Gastrocnemius medialis (tissue), 4 donors: ENCODE results near the gene RAB26. TPM values are rescaled to one million over a fixed set of nuclear protein-coding genes. Genes with fewer than 3 reads are reported as not detected.

Experiments
- ATAC-seq, 2 donors: fragments of 150-250 bp; one replicate each; pipeline ENCODE4 v1.9.1; 2016
- DNase-seq, 2 donors: peaks; one replicate each; pipeline ENCODE4 v3.0.0-alpha.2; 2019
- H3K27ac ChIP-seq, 4 donors: fragments of 200-600 bp; sonication (generic); 1 replicate in 1 of 4; 2 replicates in 3 of 4; pipeline ENCODE4 v1.5.1; 2016 to 2018; ENCODE audit warnings: mild to moderate bottlenecking in 2 of 4, moderate library complexity in 1 of 4
- H3K27me3 ChIP-seq, 3 donors: fragments of 200-600 bp; sonication (generic) in 2 of 3; 1 replicate in 1 of 3; 2 replicates in 2 of 3; pipeline versions ENCODE4 v1.5.1 to v1.6.0; 2016 to 2019; ENCODE audit warnings: mild to moderate bottlenecking in 1 of 3, moderate library complexity in 1 of 3
- H3K36me3 ChIP-seq, 2 donors: fragments of 200-600 bp; sonication (generic) in 1 of 2; one replicate each; pipeline ENCODE4 v1.5.1; 2017 to 2018
- H3K4me1 ChIP-seq, 2 donors: fragments of 200-600 bp; sonication (generic) in 1 of 2; one replicate each; pipeline ENCODE4 v1.5.1; 2016 to 2017; ENCODE audit warnings: mild to moderate bottlenecking in 2 of 2
- H3K4me3 ChIP-seq, 4 donors: fragments of 200-600 bp; sonication (generic) in 3 of 4; 1 replicate in 1 of 4; 2 replicates in 3 of 4; pipeline ENCODE4 v1.5.1; 2016 to 2019; ENCODE audit warnings: mild to moderate bottlenecking in 2 of 4
- H3K9me3 ChIP-seq, 3 donors: fragments of 200-600 bp; sonication (generic) in 2 of 3; 1 replicate in 1 of 3; 2 replicates in 2 of 3; pipeline ENCODE4 v1.5.1; 2016 to 2019
- POLR2A ChIP-seq, 2 donors: fragments of 450-650 bp; IDR thresholded peaks; one replicate each; pipeline ENCODE4 v1.6.1; 2017; ENCODE audit warnings: antibody characterized with exemption in 2 of 2, mild to moderate bottlenecking in 2 of 2, moderate library complexity in 2 of 2
- in situ Hi-C, 4 donors: fragments of 200-750 bp; cut with MboI; loops; one replicate each; pipeline versions ENCODE4 v1.15.0 to v1.8.0; 2017; ENCODE audit warnings: low sequenced_read_pairs in 4 of 4
- intact Hi-C: fragments of 100-400 bp; cut with DNase I; formaldehyde crosslinking; loops from one replicate; pipeline ENCODE4 v1.15.1; 2023; ENCODE audit warnings: low total_unique reads
- total RNA-seq, 4 donors: library from RNA; depleted of rRNA; stranded (reverse); fragments of >200 nt; gene quantifications; one replicate each; pipeline versions ENCODE4 v1.1.0 to v1.2.3, GENCODE V29; 2016
- TF ChIP-seq, protein P1 (sequence below), 5 experiments: fragments of 450-650 bp in 3 of 5; fragments of 200-600 bp in 2 of 5; sonication (generic) in 2 of 5; IDR thresholded peaks in 4 of 5; conservative IDR thresholded peaks in 1 of 5; 1 replicate in 4 of 5; 2 replicates in 1 of 5; pipeline ENCODE4 v1.5.1; 2016 to 2019; ENCODE audit warnings: antibody characterized with exemption in 5 of 5, mild to moderate bottlenecking in 3 of 5, moderate library complexity in 3 of 5

RAB26 gene
- total RNA-seq, 4 donors from 2014 or later = 1.3 to 4.2 TPM; not detected in 2

- Histone ChIP-seq H3K4me1 (peaks cover 0 to 2% of the 10 kb centered on the region in 2 donors), H3K9me3 (no peaks in the 10 kb centered on the region), H3K27me3 (peaks cover 10 to 16% (median 16%) of the 10 kb centered on the region in 3 donors), H3K27ac (no peak overlapping the region), H3K4me3 (no peak overlapping the region), H3K36me3 (no peaks in the 10 kb centered on the region)
- DNase-seq (no peak), ATAC-seq (no peak)
- TF ChIP-seq, protein P1, sequence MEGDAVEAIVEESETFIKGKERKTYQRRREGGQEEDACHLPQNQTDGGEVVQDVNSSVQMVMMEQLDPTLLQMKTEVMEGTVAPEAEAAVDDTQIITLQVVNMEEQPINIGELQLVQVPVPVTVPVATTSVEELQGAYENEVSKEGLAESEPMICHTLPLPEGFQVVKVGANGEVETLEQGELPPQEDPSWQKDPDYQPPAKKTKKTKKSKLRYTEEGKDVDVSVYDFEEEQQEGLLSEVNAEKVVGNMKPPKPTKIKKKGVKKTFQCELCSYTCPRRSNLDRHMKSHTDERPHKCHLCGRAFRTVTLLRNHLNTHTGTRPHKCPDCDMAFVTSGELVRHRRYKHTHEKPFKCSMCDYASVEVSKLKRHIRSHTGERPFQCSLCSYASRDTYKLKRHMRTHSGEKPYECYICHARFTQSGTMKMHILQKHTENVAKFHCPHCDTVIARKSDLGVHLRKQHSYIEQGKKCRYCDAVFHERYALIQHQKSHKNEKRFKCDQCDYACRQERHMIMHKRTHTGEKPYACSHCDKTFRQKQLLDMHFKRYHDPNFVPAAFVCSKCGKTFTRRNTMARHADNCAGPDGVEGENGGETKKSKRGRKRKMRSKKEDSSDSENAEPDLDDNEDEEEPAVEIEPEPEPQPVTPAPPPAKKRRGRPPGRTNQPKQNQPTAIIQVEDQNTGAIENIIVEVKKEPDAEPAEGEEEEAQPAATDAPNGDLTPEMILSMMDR (IDR thresholded peaks at IDR 0.05 in 4 of 5, conservative IDR thresholded peaks at IDR 0.05 in 1 of 5) = no peak
- TF ChIP-seq POLR2A (IDR thresholded peaks at IDR 0.05) = no peak
- intact Hi-C loops = no loop called here
- in situ Hi-C loops = no loop called here
Measured at GRCh38 chr16:2190002-2190658, 41.7 kb downstream of the RAB26 start.

GRCh38 chr16:2190659-2191445 lies 42.4 kb downstream of the RAB26 start:
- Histone ChIP-seq H3K27ac (no peak overlapping the region), H3K4me3 (no peak overlapping the region), H3K4me1 (peaks cover 7 to 9% of the 10 kb centered on the region in 2 donors), H3K27me3 (peaks cover 18 to 23% (median 23%) of the 10 kb centered on the region in 3 donors), H3K9me3 (no peaks in the 10 kb centered on the region), H3K36me3 (no peaks in the 10 kb centered on the region)
- DNase-seq (no peak), ATAC-seq (no peak)
- intact Hi-C loops = no loop called here
- TF ChIP-seq, protein P1 (IDR thresholded peaks at IDR 0.05 in 4 of 5, conservative IDR thresholded peaks at IDR 0.05 in 1 of 5) = no peak
- no peak for TF ChIP-seq POLR2A (IDR thresholded peaks at IDR 0.05)
- in situ Hi-C loops = no loop called here

DNA sequence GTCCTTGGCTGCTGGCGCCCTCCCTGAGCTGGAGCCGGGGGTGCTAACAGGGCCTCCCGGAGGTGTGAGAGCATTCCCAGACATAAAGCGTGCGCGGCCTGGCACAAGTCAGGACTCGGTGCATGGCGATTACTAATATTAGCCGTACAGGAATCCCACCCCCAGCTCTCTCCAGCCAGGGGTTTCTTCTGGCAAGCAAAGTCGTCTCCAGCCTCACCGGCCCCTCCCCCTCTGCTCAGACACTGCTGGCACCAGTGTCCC lies 43.0 kb downstream of the RAB26 start:
- intact Hi-C loops = no loop called here
- Histone ChIP-seq H3K36me3 (no peaks in the 10 kb centered on the region), H3K9me3 (no peaks in the 10 kb centered on the region), H3K27ac (no peak overlapping the region), H3K4me1 (peaks cover 7 to 10% of the 10 kb centered on the region in 2 donors), H3K27me3 (peaks cover 20 to 26% (median 24%) of the 10 kb centered on the region in 3 donors), H3K4me3 (no peak overlapping the region)
- TF ChIP-seq POLR2A (IDR thresholded peaks at IDR 0.05) = no peak
- TF ChIP-seq, protein P1 (IDR thresholded peaks at IDR 0.05 in 4 of 5, conservative IDR thresholded peaks at IDR 0.05 in 1 of 5) = no peak
- in situ Hi-C loops = no loop called here
- ATAC-seq (no peak), DNase-seq (no peak)

DNA sequence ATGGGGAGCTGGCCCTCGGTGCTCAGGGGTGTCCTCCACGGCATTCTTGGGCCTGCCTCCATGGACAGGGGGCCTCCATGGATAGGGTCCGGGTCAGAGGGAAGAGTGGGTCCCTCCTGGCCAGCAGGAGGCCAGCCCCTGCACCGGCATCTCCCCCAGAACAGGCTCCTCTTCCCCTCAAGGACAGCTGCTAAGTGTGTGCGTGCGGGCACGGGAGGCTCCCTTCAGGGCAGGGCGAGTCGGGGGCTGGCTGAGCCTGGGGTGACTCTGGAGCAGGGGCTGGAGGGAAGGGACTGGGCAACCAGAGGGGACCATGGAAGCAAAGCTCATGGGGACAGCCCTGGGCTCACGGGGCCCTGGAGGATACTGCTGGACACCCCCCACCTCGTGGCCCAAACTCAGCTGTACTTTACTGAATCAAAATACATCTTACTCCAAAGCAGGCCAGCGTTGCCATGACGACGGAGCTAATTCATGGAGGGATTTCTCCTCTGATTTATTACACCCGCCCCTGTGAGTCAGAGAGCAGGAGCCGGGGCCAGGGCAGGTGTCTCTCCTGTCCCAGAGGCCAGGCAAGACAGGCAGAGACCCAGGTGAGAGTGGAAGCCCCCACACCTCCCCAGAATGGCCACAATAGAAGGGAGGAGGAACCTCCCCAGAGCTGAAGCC lies 45.9 kb downstream of the RAB26 start:
- no peak overlapping the region for H3K27ac ChIP-seq
- ATAC-seq (no peak), DNase-seq (no peak)
- peaks cover 7 to 10% of the 10 kb centered on the region in 2 donors for H3K4me1 ChIP-seq
- H3K9me3 ChIP-seq = no peaks in the 10 kb centered on the region
- intact Hi-C loops (no loop called here), in situ Hi-C loops (no loop called here)
- H3K27me3 ChIP-seq = peaks cover 27 to 36% (median 33%) of the 10 kb centered on the region in 3 donors
- TF ChIP-seq, protein P1 (IDR thresholded peaks at IDR 0.05 in 4 of 5, conservative IDR thresholded peaks at IDR 0.05 in 1 of 5) = no peak
- no peak for TF ChIP-seq POLR2A (IDR thresholded peaks at IDR 0.05)
- H3K4me3 ChIP-seq = no peak overlapping the region
- H3K36me3 ChIP-seq = no peaks in the 10 kb centered on the region
